ENCODE measurements around the gene ATP11C. TPM values are rescaled to one million over a fixed set of nuclear protein-coding genes. Genes with fewer than 3 reads are reported as not detected.

Gene ATP11C
- total and polyA plus RNA-seq, 2 of the 4 experiments (the other 2 are of a cell fraction) = 19.3 to 40.0 TPM

DNA sequence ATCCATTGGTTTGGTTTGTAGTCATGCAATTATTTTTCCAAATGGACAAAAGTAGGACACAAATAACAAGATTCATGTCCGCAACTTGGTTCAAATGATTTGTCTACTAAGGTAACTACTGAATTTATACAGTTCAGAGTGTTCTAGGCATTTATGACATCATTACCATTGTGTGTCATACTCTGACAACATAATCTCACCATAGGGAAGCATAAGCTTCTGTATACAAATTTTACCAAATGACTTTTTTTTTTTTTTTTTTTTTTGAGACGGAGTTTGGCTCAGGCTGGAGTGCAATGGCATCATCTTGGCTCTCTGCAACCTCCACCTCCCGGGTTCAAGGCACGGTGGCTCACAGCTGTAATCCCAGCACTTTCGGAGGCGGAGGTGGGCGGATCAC lies 32.6 kb upstream of the ATP11C start, which contains the start of gene CXorf66:
CXorf66 (minus strand) TSS at position 101 of the 400 bp plus-strand sequence; CDS start at position 76, 25 bp downstream.
- CTCF ChIA-PET = interaction anchor here (0.6 kb wide), 1 partner anchor 101 kb away, joined by 3 read pairs; no protein-coding TSS in a partner anchor

More for the DNA sequence above, 32.6 kb upstream of the ATP11C start, which contains the start of gene CXorf66:
- H3K56ac ChIP-seq (ENCODE audit: extremely low read depth, insufficient read depth, low read length) = no peak within 1 kb of the TSS
- DNase-seq (no peak), ATAC-seq (ENCODE audit: low read depth) (no peak)
- no peak within 1 kb of the TSS for H3K4me3 ChIP-seq (ENCODE audit: insufficient read depth, low read depth, low read length)
- H4K20me1 ChIP-seq (ENCODE audit: insufficient read depth, low read length) = no peaks in the 10 kb centered on the region
- no peak within 1 kb of the TSS for H2AFZ ChIP-seq (replicated peaks; ENCODE audit: low read length, poor library complexity)
- 84% methylated on average over 3 of the region's 7 CpGs; no CpG with 5 or more reads in 1 of the 2 experiments for WGBS, 2 experiments (ENCODE audit: extremely low coverage in 2 of 2, insufficient read length in 1 of 2)
- no peak within 1 kb of the TSS for H4K5ac ChIP-seq (ENCODE audit: low read depth, low read length)
- TF ChIP-seq, protein P1, sequence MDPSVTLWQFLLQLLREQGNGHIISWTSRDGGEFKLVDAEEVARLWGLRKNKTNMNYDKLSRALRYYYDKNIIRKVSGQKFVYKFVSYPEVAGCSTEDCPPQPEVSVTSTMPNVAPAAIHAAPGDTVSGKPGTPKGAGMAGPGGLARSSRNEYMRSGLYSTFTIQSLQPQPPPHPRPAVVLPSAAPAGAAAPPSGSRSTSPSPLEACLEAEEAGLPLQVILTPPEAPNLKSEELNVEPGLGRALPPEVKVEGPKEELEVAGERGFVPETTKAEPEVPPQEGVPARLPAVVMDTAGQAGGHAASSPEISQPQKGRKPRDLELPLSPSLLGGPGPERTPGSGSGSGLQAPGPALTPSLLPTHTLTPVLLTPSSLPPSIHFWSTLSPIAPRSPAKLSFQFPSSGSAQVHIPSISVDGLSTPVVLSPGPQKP (IDR thresholded peaks at IDR 0.05; ENCODE audit: borderline replicate concordance, low read depth, low read length) = no peak
- TF ChIP-seq MAFK (IDR thresholded peaks at IDR 0.05; ENCODE audit: low read depth, low read length) (no peak), CHD1 (IDR thresholded peaks at IDR 0.05; ENCODE audit: low read depth, low read length) (no peak), MXI1 (IDR thresholded peaks at IDR 0.05; ENCODE audit: borderline replicate concordance, low read depth, low read length) (no peak), BHLHE40 (IDR thresholded peaks at IDR 0.05; ENCODE audit: low read depth, low read length) (no peak), CEBPB (IDR thresholded peaks at IDR 0.05; ENCODE audit: low read depth, low read length) (no peak), RCOR1 (IDR thresholded peaks at IDR 0.05; ENCODE audit: insufficient replicate concordance, low read length) (no peak), RFX5 (IDR thresholded peaks at IDR 0.05; ENCODE audit: low read depth, low read length) (no peak), NFE2L2 (IDR thresholded peaks at IDR 0.05; ENCODE audit: low read depth, low read length) (no peak), USF2 (IDR thresholded peaks at IDR 0.05; ENCODE audit: low read depth, low read length) (no peak), MAZ (IDR thresholded peaks at IDR 0.05; ENCODE audit: borderline replicate concordance, low read depth, low read length) (no peak), POLR2A (IDR thresholded peaks at IDR 0.05; ENCODE audit: low read depth, low read length) (no peak), RAD21 (IDR thresholded peaks at IDR 0.05; ENCODE audit: low read length) (no peak), SMC3 (IDR thresholded peaks at IDR 0.05; ENCODE audit: low read depth, low read length) (no peak), FOS (IDR thresholded peaks at IDR 0.05; ENCODE audit: low read depth, low read length) (no peak)
- TF ChIP-seq, protein P2, sequence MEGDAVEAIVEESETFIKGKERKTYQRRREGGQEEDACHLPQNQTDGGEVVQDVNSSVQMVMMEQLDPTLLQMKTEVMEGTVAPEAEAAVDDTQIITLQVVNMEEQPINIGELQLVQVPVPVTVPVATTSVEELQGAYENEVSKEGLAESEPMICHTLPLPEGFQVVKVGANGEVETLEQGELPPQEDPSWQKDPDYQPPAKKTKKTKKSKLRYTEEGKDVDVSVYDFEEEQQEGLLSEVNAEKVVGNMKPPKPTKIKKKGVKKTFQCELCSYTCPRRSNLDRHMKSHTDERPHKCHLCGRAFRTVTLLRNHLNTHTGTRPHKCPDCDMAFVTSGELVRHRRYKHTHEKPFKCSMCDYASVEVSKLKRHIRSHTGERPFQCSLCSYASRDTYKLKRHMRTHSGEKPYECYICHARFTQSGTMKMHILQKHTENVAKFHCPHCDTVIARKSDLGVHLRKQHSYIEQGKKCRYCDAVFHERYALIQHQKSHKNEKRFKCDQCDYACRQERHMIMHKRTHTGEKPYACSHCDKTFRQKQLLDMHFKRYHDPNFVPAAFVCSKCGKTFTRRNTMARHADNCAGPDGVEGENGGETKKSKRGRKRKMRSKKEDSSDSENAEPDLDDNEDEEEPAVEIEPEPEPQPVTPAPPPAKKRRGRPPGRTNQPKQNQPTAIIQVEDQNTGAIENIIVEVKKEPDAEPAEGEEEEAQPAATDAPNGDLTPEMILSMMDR (conservative IDR thresholded peaks at IDR 0.05; ENCODE audit: low read depth, low read length) = no peak
- H2BK5ac ChIP-seq (ENCODE audit: low read depth, low read length, poor library complexity, severe bottlenecking) = no peak within 1 kb of the TSS
- no peak within 1 kb of the TSS for H3K4ac ChIP-seq (ENCODE audit: low read depth, low read length)
- no peak within 1 kb of the TSS for H2BK120ac ChIP-seq (ENCODE audit: low read depth, low read length)
- H3K27me3 ChIP-seq (ENCODE audit: control insufficient read depth, insufficient read depth, low read length) = no peaks in the 10 kb centered on the region; the same call in 1 of the 2 replicates
- H3K4me1 ChIP-seq (ENCODE audit: control insufficient read depth, insufficient read depth, low read length) = no peaks in the 10 kb centered on the region
- H3K79me1 ChIP-seq (ENCODE audit: low read depth in 1 of 2, low read length in 2 of 2) = no peaks in the 10 kb centered on the region
- no peak within 1 kb of the TSS for H2BK20ac ChIP-seq (ENCODE audit: low read depth, low read length)
- H2AK5ac ChIP-seq (ENCODE audit: low read depth, low read length) = no peak within 1 kb of the TSS
- in situ Hi-C loops (cut with MboI; ENCODE audit: low sequenced_read_pairs) (no loop called here), dilution Hi-C loops (cut with HindIII; ENCODE audit: low sequenced_read_pairs, unreplicated experiment) (no loop called here), intact Hi-C loops (cut with micrococcal nuclease) (no loop called here)
- no peak within 1 kb of the TSS for H3K14ac ChIP-seq (replicated peaks; ENCODE audit: low read depth, low read length)
- H3K4me2 ChIP-seq (ENCODE audit: low read depth, low read length) = no peak within 1 kb of the TSS
- no peaks in the 10 kb centered on the region for H3K9me3 ChIP-seq (ENCODE audit: control insufficient read depth, insufficient read depth, low read length)
- H3K9ac ChIP-seq (ENCODE audit: low read depth, low read length) = no peak within 1 kb of the TSS
- no peaks in the 10 kb centered on the region for H3K9me1 ChIP-seq (ENCODE audit: insufficient read depth, low read length)
- no peak within 1 kb of the TSS for H4K91ac ChIP-seq (ENCODE audit: insufficient read depth, low read depth, low read length)
- H3K27ac ChIP-seq (ENCODE audit: insufficient read depth, low read length) = no peak within 1 kb of the TSS
- H3K36me3 ChIP-seq (ENCODE audit: control insufficient read depth, insufficient read depth, low read length) = no peaks in the 10 kb centered on the region
- BruUV-seq (replicated peaks) = no TSS peak
- no peak within 1 kb of the TSS for H2AK9ac ChIP-seq (replicated peaks; ENCODE audit: low read depth, low read length, poor library complexity)
- no peak within 1 kb of the TSS for H4K8ac ChIP-seq (ENCODE audit: low read depth in 2 of 2, low read length in 2 of 2)
- no peak within 1 kb of the TSS for H3K23ac ChIP-seq (ENCODE audit: low read depth, low read length)
- POLR2A ChIA-PET (ENCODE audit: unreplicated experiment) = no interaction called here
- H3K18ac ChIP-seq (ENCODE audit: low read depth, low read length) = no peak within 1 kb of the TSS
- no peak within 1 kb of the TSS for H2BK15ac ChIP-seq (ENCODE audit: low read depth, low read length)
